Measurements from ENCODE around the gene SETDB1.

SETDB1 gene

DNA sequence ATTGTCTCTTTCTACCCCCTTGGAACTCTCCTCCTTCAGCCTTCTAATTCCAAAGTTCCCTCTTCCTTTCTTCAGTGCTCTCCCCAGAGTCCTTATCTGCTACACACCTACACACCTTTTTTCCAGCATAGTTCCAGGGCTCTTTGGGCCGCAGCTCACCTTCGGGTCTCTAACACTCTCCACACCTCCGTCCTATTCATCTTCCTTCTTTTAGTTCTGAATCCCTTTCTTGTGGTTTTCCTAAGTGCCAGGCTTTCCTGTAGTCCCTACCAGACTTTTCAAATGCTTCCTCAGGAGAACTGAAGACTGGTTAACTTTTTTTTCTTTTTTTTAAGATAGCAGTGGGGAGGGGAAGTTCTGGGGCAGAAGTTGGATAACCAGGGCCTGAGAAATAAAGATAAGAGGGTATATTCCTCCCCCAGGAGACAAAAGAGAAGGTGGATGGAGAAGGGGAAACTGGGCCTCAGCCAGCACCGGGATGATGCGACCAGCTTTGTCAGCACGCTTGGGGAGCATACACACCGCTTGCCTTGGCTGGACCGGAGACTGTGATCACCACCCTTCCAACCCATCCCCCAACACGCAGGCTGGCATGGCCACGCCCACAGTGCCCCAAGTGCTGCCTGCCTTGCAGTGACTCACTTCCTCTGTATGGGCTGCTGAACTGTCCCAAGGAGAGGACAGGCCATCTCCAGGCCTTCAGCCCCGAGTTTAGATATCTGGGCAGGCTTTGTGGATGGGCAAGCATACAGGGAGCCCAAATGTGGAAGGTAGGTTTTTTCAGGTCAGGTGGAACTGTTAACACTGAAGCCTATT lies 50.9 kb downstream of the SETDB1 start:
- no peak for DNase-seq

DNA sequence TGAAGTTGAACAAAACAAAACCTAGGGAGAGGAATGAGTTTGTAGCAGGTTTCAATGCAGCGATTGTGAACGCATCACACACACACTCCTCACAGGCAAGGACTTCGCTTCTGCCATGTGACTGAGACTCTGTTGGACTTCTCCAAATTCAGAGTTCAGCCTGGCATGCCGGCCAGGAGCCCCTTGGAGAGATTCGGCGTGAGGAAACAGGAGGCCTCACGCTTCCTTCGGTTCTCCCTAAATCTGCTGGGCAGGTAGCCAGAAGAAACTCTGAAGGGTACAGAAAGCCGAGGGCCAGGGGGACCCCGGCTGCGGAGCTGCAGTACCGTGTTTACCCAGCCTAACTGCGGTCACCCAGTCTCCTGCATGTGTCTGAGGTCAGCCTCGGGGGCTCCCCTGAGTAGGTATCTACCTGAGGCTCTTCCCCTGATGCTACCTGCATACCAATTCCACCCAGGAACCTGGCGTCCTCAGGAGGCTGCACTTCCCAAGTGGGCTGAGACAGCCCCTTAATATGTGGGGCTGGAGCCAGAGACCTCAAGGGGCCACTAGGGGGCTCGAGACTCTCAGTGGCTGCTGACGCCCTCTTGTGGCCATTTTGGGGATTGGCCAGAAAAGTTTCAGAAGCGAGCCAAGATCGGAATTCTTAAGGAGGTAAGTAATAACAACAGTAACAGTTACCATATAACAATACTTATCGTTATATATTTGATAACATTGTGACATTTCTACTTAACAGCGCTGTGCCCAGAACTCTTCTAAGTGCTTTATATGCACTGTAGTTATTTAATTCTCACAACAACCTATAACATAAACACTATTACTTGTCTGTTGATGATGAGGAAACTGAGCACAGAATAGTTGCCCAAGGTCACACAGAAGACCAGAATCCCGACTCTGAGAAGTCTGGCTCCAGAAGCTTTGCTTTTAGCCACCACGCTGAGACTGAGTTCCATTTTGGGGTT lies 53.2 kb downstream of the SETDB1 start:
- DNase-seq, result peak; percentile 87

DNA sequence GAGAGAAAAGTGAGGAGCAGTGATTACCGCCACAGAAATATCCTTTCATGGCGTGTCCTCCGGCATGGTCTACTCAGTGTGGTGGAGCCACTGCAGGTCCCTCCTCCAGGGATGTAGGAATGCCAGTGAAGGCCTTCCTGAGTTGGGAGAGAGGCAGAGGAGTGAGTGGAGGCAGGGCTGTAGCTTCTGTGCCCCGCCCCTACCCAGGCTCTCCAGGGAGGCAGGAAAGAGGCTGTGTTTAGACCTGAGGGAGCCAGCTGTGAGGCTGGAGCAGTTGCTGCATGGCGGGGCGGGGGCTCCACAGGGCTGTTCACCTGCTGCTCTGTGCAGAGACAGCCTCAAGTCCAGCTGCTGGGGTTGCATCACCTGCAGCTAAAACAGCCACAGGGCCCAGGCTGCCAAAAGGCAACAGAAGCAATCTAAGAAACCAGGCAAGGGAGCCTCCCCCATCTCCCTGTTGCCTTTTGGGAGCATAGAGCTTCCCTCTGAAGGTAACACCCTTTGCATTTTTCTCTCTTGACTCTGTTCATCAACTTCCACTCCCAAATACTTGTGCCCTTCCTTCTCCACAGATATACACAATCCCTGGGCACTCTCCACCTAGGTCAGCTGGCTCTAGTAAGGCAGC lies 55.1 kb downstream of the SETDB1 start:
- DNase-seq, result no peak

DNA sequence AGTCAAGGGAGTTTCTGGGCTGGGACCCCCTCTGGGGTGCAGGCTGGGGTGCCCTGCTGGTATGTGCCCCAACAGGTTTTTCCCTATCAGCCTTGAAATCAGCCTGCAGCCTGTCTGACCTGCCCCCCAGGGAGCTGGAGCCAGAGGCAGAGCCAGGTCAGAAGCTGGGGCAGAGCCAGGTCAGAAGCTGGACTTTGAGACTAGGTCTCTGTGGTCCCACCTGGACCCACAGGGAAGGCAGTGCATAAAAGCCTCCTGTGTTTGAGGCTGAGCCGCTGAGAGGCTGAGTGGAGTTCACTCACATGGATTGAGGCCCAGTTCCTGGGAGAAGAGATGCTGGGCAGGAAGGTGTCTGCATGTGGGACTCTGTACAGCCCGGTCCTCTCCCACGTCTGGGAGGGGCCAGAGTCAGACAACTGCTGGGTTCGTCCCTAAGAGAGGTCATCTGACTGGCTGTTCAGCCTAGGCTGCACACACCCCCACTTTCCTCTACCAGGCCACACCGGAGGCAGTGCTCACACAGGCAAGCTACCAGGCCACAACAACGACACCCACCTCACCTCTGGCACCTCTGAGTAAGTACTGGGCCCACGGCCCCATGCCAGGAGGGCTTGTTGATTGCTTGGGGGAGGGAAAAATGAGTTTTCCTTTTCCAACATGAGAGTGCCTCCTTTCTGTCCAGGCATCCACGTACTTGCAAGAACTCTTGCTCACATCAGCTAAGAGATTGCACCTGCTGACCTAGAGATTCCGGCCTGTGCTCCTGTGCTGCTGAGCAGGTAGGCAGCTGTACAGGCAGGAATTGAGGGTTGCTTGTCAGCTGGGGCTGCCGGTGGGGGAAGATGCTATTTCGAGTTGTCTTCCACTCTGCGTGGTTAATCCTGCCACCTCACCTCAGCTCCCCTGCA lies 55.9 kb downstream of the SETDB1 start, which contains the start of gene ANXA9:
Gene ANXA9 (plus strand): TSS at position 488 of the 908 bp plus-strand sequence. CDS start 814 bp downstream, outside the sequence.
- no peak for DNase-seq

DNA sequence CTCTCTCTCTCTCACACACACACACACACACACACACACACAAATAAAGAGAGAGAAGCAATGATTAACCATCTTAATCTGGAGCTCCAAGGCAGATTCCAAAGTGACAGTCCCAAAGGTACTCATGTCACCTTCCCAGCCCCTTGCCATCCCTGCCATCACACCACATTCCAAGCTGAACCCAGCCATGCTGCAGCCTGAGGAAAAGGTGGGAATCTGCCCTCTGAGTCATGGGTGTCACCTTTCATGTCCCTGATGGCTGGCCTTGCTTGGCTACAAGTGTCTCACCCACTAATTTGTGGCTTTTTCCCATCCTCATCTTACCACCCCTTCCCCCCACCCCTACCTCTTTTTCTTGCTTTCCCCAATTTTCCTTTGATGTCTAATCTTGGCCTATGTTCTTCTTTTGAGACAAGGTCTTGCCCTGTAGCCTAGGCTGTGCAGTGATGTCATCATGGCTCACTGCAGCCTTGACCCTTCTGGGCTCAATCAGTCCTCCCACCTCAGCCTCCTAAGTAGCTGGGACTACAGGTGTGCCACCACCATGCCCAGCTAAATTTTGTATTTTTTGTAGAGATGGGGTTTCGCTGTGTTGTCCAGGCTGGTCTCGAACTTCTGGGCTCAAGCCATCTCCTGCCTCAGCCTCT lies 59.1 kb downstream of the SETDB1 start:
- no peak for DNase-seq

DNA sequence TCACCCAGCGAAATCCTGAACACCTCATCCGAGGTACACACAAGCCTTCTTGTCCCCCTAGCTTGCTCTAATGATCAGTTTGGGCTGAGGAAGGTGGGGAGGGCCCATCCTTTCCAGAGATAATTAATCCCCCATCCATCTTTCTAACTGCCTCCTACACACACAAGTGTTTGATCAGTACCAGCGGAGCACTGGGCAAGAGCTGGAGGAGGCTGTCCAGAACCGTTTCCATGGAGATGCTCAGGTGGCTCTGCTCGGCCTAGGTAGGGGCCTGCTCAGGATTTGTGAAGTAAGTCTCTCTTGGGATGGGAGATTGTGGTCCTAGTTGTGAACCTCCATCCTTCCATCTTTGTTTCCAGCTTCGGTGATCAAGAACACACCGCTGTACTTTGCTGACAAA lies 61.8 kb downstream of the SETDB1 start:
- no peak for DNase-seq

DNA sequence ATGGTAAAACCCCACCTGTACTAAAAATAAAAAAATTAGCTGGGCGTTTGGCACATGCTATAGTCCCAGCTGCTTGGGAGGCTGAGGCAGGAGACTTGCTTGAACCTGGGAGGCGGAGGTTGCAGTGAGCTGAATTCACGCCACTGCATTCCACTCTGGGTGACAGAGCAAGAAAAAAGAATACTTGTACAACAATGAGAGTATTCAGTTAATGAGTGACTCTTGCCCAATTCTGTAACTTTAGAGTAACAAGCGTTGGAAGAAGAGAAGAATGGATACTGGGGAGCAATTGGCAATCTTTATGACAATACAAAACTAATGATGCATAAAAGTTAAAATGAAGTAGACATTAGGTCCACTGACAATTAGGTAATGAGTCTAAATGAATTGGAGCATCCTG lies 66.5 kb downstream of the SETDB1 start:
- DNase-seq, result no peak

DNA sequence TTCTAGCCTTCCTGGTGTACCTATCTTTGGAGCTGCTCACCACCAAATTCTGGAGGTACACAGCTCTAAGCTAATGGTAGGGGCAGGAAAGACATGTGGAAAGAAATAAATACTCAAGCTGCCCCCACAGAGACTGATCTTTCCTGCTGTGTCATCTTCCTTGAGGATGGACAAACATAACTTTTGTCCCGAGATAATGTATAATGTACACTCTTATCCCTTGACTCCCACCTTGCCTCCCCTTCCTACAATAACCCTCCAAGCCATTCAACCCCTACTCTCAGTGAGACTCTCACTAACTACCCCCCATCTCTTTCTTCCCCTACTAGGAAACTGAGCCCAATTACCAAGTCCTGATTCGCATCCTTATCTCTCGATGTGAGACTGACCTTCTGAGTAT lies 68.1 kb downstream of the SETDB1 start:
- DNase-seq, result no peak

DNA sequence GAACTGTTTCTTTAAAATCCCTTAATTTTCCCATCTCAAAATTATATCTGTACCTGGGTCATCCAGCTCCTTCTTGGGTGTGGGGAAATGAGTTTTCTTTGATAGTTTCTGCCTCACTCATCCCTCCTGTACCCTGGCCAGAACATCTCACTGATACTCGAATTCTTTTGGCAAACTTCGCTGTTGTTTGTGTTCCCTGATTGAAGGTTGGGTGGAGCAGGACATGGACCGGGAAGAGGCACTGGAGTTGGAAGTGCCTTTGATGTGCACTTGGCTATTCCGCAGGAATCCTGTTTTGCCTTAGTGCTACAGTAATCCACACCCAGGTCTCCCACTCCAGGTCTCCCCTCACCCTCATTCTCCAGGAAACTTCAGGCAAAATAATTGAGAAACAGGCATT lies 69.3 kb downstream of the SETDB1 start:
- DNase-seq, result no peak

DNA sequence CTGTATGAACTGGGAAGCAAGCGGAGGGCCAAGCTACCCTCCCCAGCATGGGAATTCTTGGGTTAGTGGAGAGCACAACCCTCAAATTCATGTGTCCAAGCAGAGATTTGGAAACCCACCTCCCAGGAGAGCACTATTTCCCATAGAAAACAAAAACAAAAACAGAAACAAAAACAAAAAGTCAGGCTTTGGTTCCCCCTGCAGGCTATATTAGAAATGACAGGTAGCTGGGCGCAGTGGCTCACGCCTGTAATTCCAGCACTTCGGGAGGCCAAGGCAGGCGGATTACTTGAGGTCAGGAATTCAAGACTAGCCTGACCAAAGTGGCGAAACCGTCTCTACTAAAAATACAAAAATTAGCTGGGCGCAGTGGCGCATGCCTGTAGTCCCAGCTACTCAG lies 69.7 kb downstream of the SETDB1 start:
- DNase-seq, result no peak

DNA sequence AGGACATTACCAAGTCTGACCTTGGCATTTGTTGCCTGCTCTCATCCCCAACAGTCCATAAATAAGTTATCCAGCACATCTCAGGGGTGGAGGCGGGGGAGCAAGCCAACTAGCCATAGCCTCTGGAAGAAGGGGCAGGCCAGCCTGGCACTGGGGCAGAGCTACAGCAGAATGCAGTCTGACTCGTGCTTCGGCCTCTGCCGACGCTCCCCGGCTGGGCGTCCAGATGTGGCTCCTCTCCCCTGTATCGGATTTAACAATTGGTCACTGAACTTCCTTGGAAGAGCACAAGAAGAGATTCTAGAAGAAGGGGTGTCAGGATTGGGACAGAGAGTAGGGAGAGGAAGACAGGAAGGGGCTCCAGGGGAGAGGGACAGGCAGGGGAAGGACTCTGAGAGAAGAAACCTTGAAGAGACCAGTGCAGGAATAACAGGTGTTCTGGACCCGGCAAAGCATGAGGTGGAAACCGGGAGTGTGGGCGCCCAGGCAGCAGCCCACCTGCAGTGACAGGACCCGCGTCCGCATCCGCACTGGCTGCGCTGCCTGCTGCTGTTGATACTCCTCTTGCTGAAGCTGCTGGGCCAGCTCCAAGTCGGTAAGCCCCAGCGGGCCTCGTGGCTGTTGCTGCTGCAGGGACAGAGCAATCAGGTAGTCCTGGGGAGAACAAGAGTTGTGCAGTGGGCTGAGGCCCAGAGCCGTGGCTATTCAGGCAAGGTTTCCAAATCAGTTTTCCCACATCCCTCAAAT lies 71.1 kb downstream of the SETDB1 start:
- DNase-seq, result no peak

DNA sequence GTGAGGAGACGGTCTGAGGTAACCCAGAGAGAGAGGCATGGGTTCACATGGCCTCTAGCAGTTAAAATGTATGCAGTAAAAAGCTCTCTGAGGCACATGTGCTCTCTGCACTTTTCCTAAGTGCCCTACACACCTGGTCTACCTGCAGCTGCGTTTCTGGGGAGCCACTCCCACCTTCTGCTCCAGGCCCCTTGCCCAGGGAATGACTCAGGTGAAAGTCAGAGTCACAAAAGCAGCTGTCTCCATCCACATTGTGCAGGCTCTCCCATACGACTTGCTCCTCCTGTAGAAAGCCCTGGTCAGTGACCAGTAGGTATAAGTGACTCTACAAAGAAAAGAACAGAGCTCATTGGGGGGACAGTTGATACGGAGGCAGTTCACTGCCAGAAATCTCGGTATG lies 71.8 kb downstream of the SETDB1 start:
- no peak for DNase-seq

DNA sequence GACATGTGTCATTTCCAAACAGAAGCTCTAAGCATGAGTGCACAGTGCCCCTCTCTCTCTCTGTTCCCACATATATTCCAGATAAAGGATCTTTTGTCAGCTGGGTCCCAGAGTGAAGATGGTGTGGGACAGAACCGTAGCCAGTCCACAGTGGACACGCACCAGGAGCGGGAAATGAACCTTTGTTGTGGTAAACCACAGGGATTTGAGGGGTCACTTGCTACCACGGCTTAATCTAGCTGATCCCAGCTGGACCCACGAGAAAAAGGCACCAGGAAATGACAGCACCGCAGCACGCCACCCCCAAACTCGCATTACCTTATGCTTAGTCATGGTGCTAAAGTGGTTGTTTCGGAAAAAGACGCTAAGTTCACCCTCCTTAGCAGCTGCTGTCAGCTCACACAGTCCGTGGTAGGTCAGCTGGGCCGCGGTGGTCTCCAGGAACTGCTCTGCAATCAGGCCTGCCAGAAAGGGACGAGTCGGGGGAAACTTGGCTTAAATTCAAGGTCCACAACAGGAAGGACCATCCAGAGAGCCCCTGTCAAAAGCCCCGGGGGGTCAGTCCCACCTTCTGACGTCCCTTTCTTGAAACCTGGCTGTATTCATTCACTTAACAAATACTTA lies 73.0 kb downstream of the SETDB1 start:
- no peak for DNase-seq

DNA sequence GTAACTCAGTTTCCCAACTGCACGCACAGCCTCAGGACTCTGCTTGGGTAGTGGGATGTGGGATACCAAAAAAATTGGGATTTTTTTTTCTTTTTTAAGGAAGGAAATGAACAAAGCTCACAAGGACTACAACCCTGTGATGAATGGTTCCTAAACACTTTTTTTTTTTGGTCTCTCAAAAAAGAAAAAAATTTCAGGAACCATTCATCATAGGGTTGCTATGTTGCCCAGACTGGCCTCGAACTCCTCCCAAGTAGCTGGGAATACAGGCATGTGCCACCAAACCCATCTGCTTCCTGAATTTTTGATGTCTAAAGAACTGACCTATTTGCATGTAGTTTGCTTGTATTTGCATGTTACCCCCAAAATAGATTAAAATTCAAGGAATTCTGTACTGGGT lies 73.8 kb downstream of the SETDB1 start:
- DNase-seq, result no peak

DNA sequence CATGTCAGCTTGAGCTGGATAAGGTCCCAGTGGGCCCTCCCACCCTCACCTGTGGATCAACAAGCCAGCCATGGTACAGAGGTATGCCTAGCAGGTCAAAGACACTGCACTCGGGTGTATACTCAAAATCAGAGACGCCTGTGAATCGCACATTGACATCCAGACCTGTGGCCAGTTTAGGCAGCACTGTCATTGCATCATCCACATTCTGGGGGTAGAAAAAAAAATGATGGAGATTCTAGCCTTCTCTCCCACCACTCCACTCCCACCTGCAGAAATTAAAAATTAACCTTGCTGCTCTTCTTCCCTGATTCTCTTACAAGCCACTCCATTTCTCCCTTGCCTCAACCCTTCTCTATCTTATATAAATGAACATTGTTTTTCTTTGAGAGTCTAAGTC lies 74.2 kb downstream of the SETDB1 start:
- no peak for DNase-seq

DNA sequence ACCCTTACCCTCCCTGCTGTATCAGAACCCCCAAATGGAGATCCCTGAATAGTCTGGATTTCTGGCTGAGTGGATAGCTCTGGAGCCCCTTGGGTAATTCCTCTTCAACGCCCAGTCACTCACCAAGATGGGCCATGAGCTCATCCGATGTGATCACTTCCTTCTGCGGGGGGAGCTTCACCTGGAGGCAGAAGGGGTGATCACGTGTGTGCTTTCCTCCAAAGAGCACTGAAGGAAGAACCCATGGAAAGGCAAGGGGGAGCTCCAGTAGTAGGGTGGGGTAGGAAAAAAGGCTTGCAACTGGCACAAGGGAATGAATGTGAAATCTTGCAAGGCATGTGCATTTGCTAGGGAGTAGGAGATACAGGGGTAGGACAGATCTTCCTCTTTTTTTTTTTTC lies 75.4 kb downstream of the SETDB1 start:
- DNase-seq, result no peak

DNA sequence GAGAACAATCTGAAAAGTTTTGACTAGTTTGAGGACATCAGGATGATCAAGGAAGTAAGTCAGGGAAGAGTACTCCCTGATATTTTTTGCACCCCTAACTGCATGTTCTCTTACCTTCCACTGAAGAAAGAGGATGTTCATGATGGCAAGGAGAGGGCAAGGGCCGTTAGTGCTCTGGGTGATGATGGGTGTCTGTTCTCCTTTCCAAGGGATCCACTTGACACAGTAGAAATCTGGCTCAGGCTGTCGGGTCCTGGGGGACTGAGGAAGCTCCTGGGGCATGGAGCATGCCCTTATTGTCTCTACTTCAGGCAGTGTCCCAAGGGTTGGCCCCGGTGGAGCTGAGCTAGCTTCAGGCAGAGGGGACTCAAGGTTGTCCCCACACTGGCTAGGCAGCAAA lies 75.9 kb downstream of the SETDB1 start:
- DNase-seq, result no peak

DNA sequence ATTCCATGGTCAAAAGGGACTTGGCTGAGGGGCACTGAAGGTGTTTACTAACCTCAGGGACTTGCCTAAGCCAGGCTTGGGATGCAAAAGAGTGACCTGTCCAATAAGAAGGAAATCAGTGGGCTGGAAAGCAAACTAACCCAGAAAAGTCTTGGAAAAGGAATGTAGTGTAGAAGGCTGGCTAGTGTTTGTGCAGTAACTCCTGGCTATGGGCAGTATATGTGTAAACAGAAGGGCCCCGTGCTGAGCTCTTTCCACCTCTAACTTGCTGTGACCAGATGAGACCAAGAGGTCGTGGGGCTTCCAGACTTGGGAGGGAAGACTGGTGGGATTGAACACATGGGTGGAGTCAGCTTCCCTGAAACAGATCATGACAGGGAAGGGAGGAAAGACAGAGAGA lies 76.4 kb downstream of the SETDB1 start:
- DNase-seq, result no peak

DNA sequence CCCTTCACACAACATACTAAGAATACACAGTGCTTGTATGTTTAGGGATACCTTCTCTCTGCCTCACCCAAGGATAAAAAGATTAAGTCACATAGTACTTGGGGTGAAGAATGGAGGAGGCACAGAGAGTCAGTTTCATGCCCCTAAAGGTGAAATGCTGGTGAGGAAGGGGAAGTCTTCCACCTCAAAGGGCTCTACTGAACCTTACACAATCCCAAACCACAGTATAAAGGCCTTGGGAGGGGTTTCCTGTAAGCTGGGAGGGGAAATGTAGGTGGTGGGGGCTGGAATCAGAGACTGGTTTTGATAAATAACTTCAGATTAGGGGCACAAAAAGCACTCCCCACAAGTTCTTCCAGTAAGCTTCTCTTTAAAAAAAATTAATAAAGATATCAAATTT lies 77.0 kb downstream of the SETDB1 start:
- no peak for DNase-seq

DNA sequence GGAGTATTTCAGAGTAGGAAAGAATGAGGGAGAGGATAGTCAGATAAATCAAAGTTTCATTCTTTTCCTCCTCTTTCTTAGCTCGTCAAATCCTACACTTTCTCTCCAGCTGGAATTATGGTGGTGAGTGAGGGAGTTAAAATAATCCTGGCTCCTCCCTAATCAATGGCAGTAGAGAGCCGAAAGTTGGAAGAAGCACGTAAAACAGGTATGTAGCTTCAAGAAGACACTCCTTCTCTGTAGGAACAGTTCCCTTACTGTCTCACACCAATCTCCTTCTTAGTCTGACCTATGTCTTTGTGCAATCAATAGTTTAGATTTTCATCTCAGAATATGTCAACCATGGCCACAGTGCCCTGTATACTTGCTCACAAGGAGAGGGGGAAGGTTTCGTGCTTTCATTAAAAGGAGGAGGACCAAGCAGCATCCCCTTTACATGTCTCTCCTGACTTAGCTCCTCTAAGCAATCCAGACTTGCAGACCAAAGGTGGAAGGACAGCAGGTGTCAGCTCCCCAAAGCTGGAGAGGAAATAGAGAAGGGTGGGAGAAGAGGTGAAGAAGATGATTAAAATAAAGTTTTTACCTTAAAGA lies 79.7 kb downstream of the SETDB1 start:
- DNase-seq, result no peak

Data from left hindlimb (tissue), 1 donor.